ENCODE data around the gene PTCD2.

PTCD2 gene

DNA sequence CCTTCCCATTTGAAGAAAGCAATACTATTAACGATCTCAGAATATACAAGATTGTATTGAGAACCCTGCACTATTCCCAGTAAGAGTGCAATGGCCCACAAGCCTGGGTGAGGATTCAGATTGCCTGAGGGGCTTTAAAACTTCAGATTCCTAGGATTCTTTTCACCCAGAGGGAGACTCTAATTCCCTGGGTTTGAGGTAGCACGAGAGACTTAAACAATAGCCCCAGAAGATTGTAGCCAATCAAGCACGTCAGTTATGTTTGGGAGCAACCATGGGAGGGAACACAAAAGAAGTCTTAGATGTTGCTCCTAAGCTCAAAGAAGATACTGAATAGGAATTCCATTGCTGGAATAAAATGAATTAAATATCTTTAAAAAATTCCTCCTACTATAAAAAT lies 18.0 kb upstream of the PTCD2 start:
- TF ChIP-seq ZBTB8A (tag by site-specific recombination; IDR thresholded peaks at IDR 0.05) (no peak), GLI4 (tag by site-specific recombination; IDR thresholded peaks at IDR 0.05) (no peak), HOXC10 (CRISPR knock-in tag; IDR thresholded peaks at IDR 0.05) (no peak), ZNF394 (tag by site-specific recombination; IDR thresholded peaks at IDR 0.05; ENCODE audit: borderline replicate concordance) (no peak), ZNF157 (tag by site-specific recombination; IDR thresholded peaks at IDR 0.05) (no peak), ZNF473 (tag by site-specific recombination; IDR thresholded peaks at IDR 0.05) (no peak), PRDM1 (tag by site-specific recombination; IDR thresholded peaks at IDR 0.05) (no peak), ZNF423 (tag by site-specific recombination; IDR thresholded peaks at IDR 0.05) (no peak), GLIS1 (tag by site-specific recombination; IDR thresholded peaks at IDR 0.05) (no peak), ZNF133 (tag by site-specific recombination; IDR thresholded peaks at IDR 0.05) (no peak), ZNF292 (tag by site-specific recombination; IDR thresholded peaks at IDR 0.05; ENCODE audit: borderline replicate concordance, low read depth) (no peak), ZNF37A (tag by site-specific recombination; IDR thresholded peaks at IDR 0.05) (no peak)
- TF ChIP-seq, protein P1, sequence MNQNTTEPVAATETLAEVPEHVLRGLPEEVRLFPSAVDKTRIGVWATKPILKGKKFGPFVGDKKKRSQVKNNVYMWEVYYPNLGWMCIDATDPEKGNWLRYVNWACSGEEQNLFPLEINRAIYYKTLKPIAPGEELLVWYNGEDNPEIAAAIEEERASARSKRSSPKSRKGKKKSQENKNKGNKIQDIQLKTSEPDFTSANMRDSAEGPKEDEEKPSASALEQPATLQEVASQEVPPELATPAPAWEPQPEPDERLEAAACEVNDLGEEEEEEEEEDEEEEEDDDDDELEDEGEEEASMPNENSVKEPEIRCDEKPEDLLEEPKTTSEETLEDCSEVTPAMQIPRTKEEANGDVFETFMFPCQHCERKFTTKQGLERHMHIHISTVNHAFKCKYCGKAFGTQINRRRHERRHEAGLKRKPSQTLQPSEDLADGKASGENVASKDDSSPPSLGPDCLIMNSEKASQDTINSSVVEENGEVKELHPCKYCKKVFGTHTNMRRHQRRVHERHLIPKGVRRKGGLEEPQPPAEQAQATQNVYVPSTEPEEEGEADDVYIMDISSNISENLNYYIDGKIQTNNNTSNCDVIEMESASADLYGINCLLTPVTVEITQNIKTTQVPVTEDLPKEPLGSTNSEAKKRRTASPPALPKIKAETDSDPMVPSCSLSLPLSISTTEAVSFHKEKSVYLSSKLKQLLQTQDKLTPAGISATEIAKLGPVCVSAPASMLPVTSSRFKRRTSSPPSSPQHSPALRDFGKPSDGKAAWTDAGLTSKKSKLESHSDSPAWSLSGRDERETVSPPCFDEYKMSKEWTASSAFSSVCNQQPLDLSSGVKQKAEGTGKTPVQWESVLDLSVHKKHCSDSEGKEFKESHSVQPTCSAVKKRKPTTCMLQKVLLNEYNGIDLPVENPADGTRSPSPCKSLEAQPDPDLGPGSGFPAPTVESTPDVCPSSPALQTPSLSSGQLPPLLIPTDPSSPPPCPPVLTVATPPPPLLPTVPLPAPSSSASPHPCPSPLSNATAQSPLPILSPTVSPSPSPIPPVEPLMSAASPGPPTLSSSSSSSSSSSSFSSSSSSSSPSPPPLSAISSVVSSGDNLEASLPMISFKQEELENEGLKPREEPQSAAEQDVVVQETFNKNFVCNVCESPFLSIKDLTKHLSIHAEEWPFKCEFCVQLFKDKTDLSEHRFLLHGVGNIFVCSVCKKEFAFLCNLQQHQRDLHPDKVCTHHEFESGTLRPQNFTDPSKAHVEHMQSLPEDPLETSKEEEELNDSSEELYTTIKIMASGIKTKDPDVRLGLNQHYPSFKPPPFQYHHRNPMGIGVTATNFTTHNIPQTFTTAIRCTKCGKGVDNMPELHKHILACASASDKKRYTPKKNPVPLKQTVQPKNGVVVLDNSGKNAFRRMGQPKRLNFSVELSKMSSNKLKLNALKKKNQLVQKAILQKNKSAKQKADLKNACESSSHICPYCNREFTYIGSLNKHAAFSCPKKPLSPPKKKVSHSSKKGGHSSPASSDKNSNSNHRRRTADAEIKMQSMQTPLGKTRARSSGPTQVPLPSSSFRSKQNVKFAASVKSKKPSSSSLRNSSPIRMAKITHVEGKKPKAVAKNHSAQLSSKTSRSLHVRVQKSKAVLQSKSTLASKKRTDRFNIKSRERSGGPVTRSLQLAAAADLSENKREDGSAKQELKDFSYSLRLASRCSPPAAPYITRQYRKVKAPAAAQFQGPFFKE (tag by site-specific recombination; IDR thresholded peaks at IDR 0.05; ENCODE audit: borderline replicate concordance): no peak
- TF ChIP-seq, protein P2, sequence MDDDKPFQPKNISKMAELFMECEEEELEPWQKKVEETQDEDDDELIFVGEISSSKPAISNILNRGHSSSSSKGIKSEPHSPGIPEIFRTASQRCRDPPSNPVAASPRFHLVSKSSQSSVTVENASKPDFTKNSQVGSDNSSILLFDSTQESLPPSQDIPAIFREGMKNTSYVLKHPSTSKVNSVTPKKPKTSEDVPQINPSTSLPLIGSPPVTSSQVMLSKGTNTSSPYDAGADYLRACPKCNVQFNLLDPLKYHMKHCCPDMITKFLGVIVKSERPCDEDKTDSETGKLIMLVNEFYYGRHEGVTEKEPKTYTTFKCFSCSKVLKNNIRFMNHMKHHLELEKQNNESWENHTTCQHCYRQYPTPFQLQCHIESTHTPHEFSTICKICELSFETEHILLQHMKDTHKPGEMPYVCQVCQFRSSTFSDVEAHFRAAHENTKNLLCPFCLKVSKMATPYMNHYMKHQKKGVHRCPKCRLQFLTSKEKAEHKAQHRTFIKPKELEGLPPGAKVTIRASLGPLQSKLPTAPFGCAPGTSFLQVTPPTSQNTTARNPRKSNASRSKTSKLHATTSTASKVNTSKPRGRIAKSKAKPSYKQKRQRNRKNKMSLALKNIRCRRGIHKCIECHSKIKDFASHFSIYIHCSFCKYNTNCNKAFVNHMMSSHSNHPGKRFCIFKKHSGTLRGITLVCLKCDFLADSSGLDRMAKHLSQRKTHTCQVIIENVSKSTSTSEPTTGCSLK (tag by site-specific recombination; IDR thresholded peaks at IDR 0.05): no peak
- TF ChIP-seq, protein P3, sequence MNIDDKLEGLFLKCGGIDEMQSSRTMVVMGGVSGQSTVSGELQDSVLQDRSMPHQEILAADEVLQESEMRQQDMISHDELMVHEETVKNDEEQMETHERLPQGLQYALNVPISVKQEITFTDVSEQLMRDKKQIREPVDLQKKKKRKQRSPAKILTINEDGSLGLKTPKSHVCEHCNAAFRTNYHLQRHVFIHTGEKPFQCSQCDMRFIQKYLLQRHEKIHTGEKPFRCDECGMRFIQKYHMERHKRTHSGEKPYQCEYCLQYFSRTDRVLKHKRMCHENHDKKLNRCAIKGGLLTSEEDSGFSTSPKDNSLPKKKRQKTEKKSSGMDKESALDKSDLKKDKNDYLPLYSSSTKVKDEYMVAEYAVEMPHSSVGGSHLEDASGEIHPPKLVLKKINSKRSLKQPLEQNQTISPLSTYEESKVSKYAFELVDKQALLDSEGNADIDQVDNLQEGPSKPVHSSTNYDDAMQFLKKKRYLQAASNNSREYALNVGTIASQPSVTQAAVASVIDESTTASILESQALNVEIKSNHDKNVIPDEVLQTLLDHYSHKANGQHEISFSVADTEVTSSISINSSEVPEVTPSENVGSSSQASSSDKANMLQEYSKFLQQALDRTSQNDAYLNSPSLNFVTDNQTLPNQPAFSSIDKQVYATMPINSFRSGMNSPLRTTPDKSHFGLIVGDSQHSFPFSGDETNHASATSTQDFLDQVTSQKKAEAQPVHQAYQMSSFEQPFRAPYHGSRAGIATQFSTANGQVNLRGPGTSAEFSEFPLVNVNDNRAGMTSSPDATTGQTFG (tag by site-specific recombination; IDR thresholded peaks at IDR 0.05; ENCODE audit: borderline replicate concordance): no peak
- TF ChIP-seq, protein P4, sequence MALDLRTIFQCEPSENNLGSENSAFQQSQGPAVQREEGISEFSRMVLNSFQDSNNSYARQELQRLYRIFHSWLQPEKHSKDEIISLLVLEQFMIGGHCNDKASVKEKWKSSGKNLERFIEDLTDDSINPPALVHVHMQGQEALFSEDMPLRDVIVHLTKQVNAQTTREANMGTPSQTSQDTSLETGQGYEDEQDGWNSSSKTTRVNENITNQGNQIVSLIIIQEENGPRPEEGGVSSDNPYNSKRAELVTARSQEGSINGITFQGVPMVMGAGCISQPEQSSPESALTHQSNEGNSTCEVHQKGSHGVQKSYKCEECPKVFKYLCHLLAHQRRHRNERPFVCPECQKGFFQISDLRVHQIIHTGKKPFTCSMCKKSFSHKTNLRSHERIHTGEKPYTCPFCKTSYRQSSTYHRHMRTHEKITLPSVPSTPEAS (tag by site-specific recombination; IDR thresholded peaks at IDR 0.05): no peak
- TF ChIP-seq, protein P5, sequence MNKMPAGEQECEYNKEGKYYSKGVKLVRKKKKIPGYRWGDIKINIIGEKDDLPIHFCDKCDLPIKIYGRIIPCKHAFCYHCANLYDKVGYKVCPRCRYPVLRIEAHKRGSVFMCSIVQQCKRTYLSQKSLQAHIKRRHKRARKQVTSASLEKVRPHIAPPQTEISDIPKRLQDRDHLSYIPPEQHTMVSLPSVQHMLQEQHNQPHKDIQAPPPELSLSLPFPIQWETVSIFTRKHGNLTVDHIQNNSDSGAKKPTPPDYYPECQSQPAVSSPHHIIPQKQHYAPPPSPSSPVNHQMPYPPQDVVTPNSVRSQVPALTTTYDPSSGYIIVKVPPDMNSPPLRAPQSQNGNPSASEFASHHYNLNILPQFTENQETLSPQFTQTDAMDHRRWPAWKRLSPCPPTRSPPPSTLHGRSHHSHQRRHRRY (tag by site-specific recombination; IDR thresholded peaks at IDR 0.05): no peak
- TF ChIP-seq, protein P6, sequence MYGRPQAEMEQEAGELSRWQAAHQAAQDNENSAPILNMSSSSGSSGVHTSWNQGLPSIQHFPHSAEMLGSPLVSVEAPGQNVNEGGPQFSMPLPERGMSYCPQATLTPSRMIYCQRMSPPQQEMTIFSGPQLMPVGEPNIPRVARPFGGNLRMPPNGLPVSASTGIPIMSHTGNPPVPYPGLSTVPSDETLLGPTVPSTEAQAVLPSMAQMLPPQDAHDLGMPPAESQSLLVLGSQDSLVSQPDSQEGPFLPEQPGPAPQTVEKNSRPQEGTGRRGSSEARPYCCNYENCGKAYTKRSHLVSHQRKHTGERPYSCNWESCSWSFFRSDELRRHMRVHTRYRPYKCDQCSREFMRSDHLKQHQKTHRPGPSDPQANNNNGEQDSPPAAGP (tag by site-specific recombination; IDR thresholded peaks at IDR 0.05): no peak
- Histone ChIP-seq H3K4me3 (ENCODE audit: low read depth, low read length) (no peak overlapping the region), H3K36me3 (ENCODE audit: control insufficient read depth in 2 of 2, insufficient read depth in 1 of 2, low read length in 2 of 2) (peaks cover 0 to 2% of the 10 kb centered on the region in 2 experiments; a peak in 1 of 3 replicates), H3K27ac (ENCODE audit: extremely low read depth, low read depth, low read length) (no peak overlapping the region), H3K4me1 (ENCODE audit: control insufficient read depth, insufficient read depth, low read length) (peaks cover 11% of the 10 kb centered on the region), H3K9me3 (ENCODE audit: control insufficient read depth, insufficient read depth, low read depth, low read length) (no peaks in the 10 kb centered on the region)
- ChIA-PET CTCF (interaction anchor here (0.6 to 0.8 kb wide), 4 partner anchors 71 to 270 kb away, joined by 3 to 5 read pairs (median 3); no protein-coding TSS in a partner anchor), POLR2A (no interaction called here)

Measured in HEK293 (cell line).